BJ (cell line): Measurements from ENCODE around the gene MKI67. TPM values are rescaled to one million over a fixed set of nuclear protein-coding genes. Genes with fewer than 3 reads are reported as not detected.
A peak's percentile ranks its signal among the peaks of the same experiment; 100 is the strongest.

Source experiments
- CTCF ChIA-PET: fragments of 350-600 bp; formaldehyde crosslinking; extraction: SDS; loops from one replicate; lab custom pipeline; 2021; ENCODE audit warnings: antibody characterized with exemption, inconsistent platforms; lab: Yijun Ruan, JAX
- POLR2A ChIA-PET: fragments of 300-600 bp; sonication (Branson Sonifier 250); formaldehyde crosslinking; extraction: SDS; loops from one replicate; lab custom pipeline; 2021; ENCODE audit warnings: antibody characterized with exemption; lab: Charles Lee
- DNase-seq: peaks from one replicate; pipeline ENCODE4 v3.0.0-alpha.2; 2011; ENCODE audit warnings: low read depth
- H3K27me3 ChIP-seq: 2 replicates; pipeline ENCODE4 v1.6.0; 2011; ENCODE audit warnings: low read length; ENCODE audit not compliant: control insufficient read depth, insufficient read depth
- H3K36me3 ChIP-seq: 2 replicates; pipeline ENCODE4 v1.5.1; 2011; ENCODE audit warnings: low read length; ENCODE audit not compliant: control insufficient read depth, insufficient read depth
- H3K4me3 ChIP-seq: 2 replicates; pipeline ENCODE4 v1.5.1; 2011; ENCODE audit warnings: low read depth, mild to moderate bottlenecking, control low read depth, low read length
- CTCF ChIP-seq: IDR thresholded peaks from 2 replicates; pipeline ENCODE4 v1.5.1; 2011; ENCODE audit warnings: low read depth, mild to moderate bottlenecking, control low read depth, inconsistent platforms, low read length, moderate library complexity; ENCODE audit not compliant: insufficient read depth
- polyA plus RNA-seq: library from polyadenylated mRNA; depleted of rRNA; stranded (reverse); fragments of >200 nt; gene quantifications from 2 replicates; pipeline ENCODE4 v1.2.3, GENCODE V29; 2011

MKI67 gene
- polyA plus RNA-seq, 1 experiment = 11.8 TPM

- POLR2A ChIA-PET = no interaction called here
- no peaks in the 10 kb centered on the region; the same call in none of the 2 replicates for H3K27me3 ChIP-seq
- CTCF ChIA-PET = interaction anchor here (0.7 to 1.4 kb wide), 5 partner anchors 12 to 59 kb away, joined by 3 to 6 read pairs (median 3); no protein-coding TSS in a partner anchor
- no peak for DNase-seq
- no peak overlapping the region for H3K4me3 ChIP-seq
- no peak for TF ChIP-seq CTCF
- no peaks in the 10 kb centered on the region for H3K36me3 ChIP-seq
Observed at GRCh38 chr10:128091636-128092210, 34.5 kb downstream of the MKI67 start.

GRCh38 chr10:128087884-128088709 lies 38.1 kb downstream of the MKI67 start:
- DNase-seq = no peak
- peak; percentile 7; the same call in 1 of the 2 replicates for TF ChIP-seq CTCF
- no peak overlapping the region for H3K4me3 ChIP-seq

GRCh38 chr10:128087146-128087883 lies 38.9 kb downstream of the MKI67 start:
- CTCF ChIA-PET = interaction anchor here (0.7 to 1.3 kb wide), 2 partner anchors 9 to 18 kb away, joined by 3 to 6 read pairs; no protein-coding TSS in a partner anchor
- peaks cover 1% of the 10 kb centered on the region for H3K27me3 ChIP-seq
- no peaks in the 10 kb centered on the region for H3K36me3 ChIP-seq
- DNase-seq = no peak
- no peak overlapping the region for H3K4me3 ChIP-seq
- TF ChIP-seq CTCF = no peak
- POLR2A ChIA-PET = no interaction called here

More at GRCh38 chr10:128087884-128088709, 38.1 kb downstream of the MKI67 start:
- H3K36me3 ChIP-seq = no peaks in the 10 kb centered on the region
- H3K27me3 ChIP-seq = peaks cover 1% of the 10 kb centered on the region
- ChIA-PET POLR2A (no interaction called here), CTCF (interaction anchor here (0.7 to 1.3 kb wide), 3 partner anchors 10 to 62 kb away, joined by 3 to 4 read pairs (median 3); no protein-coding TSS in a partner anchor)

GRCh38 chr10:128086003-128086863 lies 40.0 kb downstream of the MKI67 start:
- CTCF ChIA-PET = interaction anchor here (1.0 to 1.3 kb wide), 3 partner anchors 13 to 64 kb away, joined by 3 to 6 read pairs (median 4); no protein-coding TSS in a partner anchor
- POLR2A ChIA-PET = no interaction called here

More at GRCh38 chr10:128086003-128086863, 40.0 kb downstream of the MKI67 start:
- Histone ChIP-seq H3K4me3 (no peak overlapping the region), H3K36me3 (no peaks in the 10 kb centered on the region), H3K27me3 (peaks cover 2% of the 10 kb centered on the region)
- TF ChIP-seq CTCF = no peak
- DNase-seq = no peak
